ENCODE measurements around the gene C1QC. TPM values are rescaled to one million over a fixed set of nuclear protein-coding genes. Genes with fewer than 3 reads are reported as not detected.

Gene C1QC
- total RNA-seq, 2 experiments from 2014 or later, result not detected

- Mint-ChIP-seq H3K4me1 (no peaks in the 10 kb centered on the region), H3K9me3 (ENCODE audit: low read depth) (no peaks in the 10 kb centered on the region), H3K27ac (no peak overlapping the region), H3K27me3 (peaks cover 12% of the 10 kb centered on the region), H3K4me3 (no peak overlapping the region), H3K36me3 (ENCODE audit: low read depth) (no peaks in the 10 kb centered on the region)
- no peak for DNase-seq
- intact Hi-C loops (cut with DNase I, micrococcal nuclease), result no loop called here
- ChIA-PET CTCF (interaction anchor here (0.6 to 1.2 kb wide), 2 partner anchors 16 to 117 kb away, joined by 3 to 5 read pairs; no protein-coding TSS in a partner anchor), POLR2A (no interaction called here)
- ATAC-seq, result no peak
Measured at GRCh38 chr1:22688466-22688865, 45.0 kb downstream of the C1QC start.

DNA sequence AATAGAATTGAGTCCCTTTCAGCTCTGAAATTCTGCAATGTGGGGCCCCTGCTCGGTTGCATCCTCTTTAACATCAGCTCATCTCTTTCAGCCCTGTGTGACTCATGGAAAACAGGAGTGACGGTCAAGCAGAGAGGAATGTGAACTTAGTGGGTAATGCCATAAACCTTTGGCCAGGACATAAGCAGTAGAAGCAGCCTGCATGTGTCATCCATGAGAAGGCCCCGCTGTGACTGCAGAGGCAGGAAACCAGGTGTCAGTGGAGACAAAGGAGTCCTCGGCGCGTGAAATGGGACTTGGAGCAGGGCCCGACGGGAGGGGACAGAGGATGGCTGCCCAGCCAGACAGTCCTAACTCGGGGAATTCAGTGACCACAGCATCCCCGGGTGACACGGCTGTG, 46.1 kb downstream of the C1QC start:
- CTCF ChIA-PET, result no interaction called here
- Mint-ChIP-seq H3K4me3 (no peak overlapping the region), H3K27me3 (peaks cover 10% of the 10 kb centered on the region), H3K36me3 (ENCODE audit: low read depth) (no peaks in the 10 kb centered on the region), H3K9me3 (ENCODE audit: low read depth) (no peaks in the 10 kb centered on the region), H3K27ac (no peak overlapping the region), H3K4me1 (no peaks in the 10 kb centered on the region)
- POLR2A ChIA-PET, result no interaction called here
- intact Hi-C loops (cut with DNase I, micrococcal nuclease), result no loop called here
- no peak for ATAC-seq
- DNase-seq, result no peak

DNA sequence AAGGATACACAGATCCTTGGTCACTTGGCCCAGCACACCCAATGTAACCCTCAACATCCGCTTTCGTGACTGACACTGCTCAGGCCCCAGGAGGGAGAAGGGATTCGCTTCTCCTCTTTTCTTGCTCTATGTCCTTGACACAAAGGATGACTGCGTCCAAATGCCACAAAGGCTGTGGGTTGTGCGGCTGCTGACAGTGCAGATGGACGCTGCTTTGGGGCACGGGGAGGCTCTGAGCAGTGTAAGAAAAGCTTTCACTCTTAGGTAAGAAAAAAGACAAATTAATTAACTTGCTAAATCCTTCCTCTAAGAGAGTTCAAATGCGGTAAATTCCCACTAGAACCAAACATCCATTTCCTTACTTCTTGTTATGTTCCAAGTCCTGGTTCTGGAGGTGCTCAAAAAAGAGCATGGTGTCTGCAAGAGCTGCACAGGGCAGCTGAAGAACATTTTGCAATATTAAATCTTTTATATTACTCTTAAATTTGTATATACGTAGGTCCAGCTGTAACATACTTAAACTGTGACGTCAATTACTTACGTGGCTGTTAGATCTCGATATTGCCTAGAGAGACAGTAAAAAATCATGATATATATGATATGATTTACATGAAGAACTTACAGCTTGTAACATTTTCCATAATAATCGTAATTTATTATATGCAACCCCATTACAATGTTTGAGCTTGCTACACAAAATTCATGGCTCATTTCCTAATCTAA, 47.8 kb downstream of the C1QC start:
- intact Hi-C loops (cut with DNase I, micrococcal nuclease), result no loop called here
- DNase-seq (no peak), ATAC-seq (no peak)
- Mint-ChIP-seq H3K27ac (no peak overlapping the region), H3K4me3 (no peak overlapping the region), H3K4me1 (no peaks in the 10 kb centered on the region), H3K27me3 (peaks cover 7% of the 10 kb centered on the region), H3K9me3 (ENCODE audit: low read depth) (no peaks in the 10 kb centered on the region), H3K36me3 (ENCODE audit: low read depth) (no peaks in the 10 kb centered on the region)
- ChIA-PET CTCF (interaction anchor here (0.7 to 1.8 kb wide), 3 partner anchors 13 to 334 kb away, joined by 3 to 9 read pairs (median 3); no protein-coding TSS in a partner anchor), POLR2A (no interaction called here)

DNA sequence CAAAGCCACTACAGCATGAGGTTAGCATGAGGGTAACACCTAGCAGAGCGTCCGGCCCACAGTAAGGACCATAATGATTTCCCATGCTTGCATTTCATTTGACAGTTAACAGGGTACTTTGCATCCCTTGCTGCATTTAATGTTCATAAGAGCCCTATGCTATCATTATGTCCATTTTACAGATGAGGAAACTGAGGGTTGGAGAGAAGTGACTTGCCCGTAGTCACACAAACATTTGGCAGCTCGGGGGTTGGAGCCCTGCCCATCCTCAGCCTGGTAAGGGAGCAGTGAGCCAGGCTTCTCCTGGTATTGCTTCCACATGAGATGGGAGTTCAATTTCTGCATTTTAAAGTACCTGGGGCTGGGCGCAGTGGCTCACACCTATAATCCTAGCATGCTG, 50.7 kb downstream of the C1QC start:
- no peak for DNase-seq
- H3K36me3 Mint-ChIP-seq (ENCODE audit: low read depth), result no peaks in the 10 kb centered on the region
- CTCF ChIA-PET, result no interaction called here

DNA sequence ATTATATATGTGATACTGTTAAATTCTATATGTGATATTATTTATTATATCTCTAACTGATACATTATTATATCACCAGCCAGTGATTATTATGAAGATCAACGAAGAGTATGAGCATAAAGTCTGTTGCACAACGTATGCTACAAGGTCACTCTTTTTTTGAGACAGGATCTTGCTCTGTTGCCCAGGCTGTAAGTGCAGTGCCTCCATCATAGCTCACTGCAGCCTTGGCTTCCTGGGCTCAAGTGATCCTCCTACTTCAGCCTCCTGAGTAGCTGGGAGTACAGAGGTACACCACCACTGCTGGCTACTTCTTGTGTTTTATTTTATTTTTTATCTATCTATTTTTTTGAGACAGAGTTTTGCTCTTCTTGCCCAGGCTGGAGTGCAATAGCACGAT, 53.2 kb downstream of the C1QC start:
- H3K4me1 Mint-ChIP-seq, result no peaks in the 10 kb centered on the region
- ATAC-seq, result no peak
- no peak overlapping the region for H3K4me3 Mint-ChIP-seq
- no peaks in the 10 kb centered on the region for H3K27me3 Mint-ChIP-seq
- intact Hi-C loops (cut with DNase I, micrococcal nuclease), result no loop called here
- H3K27ac Mint-ChIP-seq, result no peak overlapping the region
- no peaks in the 10 kb centered on the region for H3K9me3 Mint-ChIP-seq (ENCODE audit: low read depth)
- no peak for DNase-seq
- POLR2A ChIA-PET, result no interaction called here
- no peaks in the 10 kb centered on the region for H3K36me3 Mint-ChIP-seq (ENCODE audit: low read depth)
- CTCF ChIA-PET, result no interaction called here

More for the DNA sequence above, 50.7 kb downstream of the C1QC start:
- intact Hi-C loops (cut with DNase I, micrococcal nuclease), result no loop called here
- Mint-ChIP-seq H3K9me3 (ENCODE audit: low read depth) (no peaks in the 10 kb centered on the region), H3K4me3 (no peak overlapping the region), H3K27ac (no peak overlapping the region), H3K4me1 (no peaks in the 10 kb centered on the region), H3K27me3 (no peaks in the 10 kb centered on the region)
- POLR2A ChIA-PET, result no interaction called here
- no peak for ATAC-seq

Small RNAs within 50 kb of the gene (microRNA-seq; reads per million reads assigned to microRNA genes)
- not detected for gene MIR6127 (ENCODE audit: borderline replicate concordance)

Other genes with a start within 250 kb of the C1QC start
- gene ZBTB40, start 191.8 kb upstream of the C1QC start, total RNA-seq, result 10 to 100 TPM; 12.7 to 13.5 TPM
- not detected for gene EPHA8, start 80.1 kb upstream of the C1QC start, total RNA-seq
- not detected for gene C1QA, start 7.0 kb upstream of the C1QC start, total RNA-seq
- gene C1QB, start 9.6 kb downstream of the C1QC start, total RNA-seq, result not detected
- gene EPHB2, start 67.2 kb downstream of the C1QC start, total RNA-seq, result not detected